Bronchial epithelial cell (primary cell): Measurements from ENCODE around the gene TRIP4. TPM values are rescaled to one million over a fixed set of nuclear protein-coding genes. Genes with fewer than 3 reads are reported as not detected.

ENCODE experiments used
- DNase-seq: peaks from one replicate; pipeline ENCODE4 v3.0.0-alpha.2; 2010; ENCODE audit warnings: low read depth
- FAIRE-seq: peaks from 2 replicates; lab custom pipeline; 2011; peaks lifted over from hg19 to GRCh38; lab: Jason Lieb, UNC
- H3K27me3 ChIP-seq: 2 replicates; pipeline ENCODE4 v1.5.1; 2011; ENCODE audit warnings: low read length; ENCODE audit not compliant: control insufficient read depth, insufficient read depth
- H3K36me3 ChIP-seq: 2 replicates; pipeline ENCODE4 v1.5.1; 2011; ENCODE audit warnings: low read length; ENCODE audit not compliant: control insufficient read depth, insufficient read depth
- H3K4me3 ChIP-seq: 2 replicates; pipeline ENCODE4 v1.5.1; 2011; ENCODE audit warnings: mild to moderate bottlenecking, low read depth, low read length, control low read depth
- CTCF ChIP-seq: IDR thresholded peaks from 2 replicates; pipeline ENCODE4 v1.5.1; 2011; ENCODE audit warnings: mild to moderate bottlenecking, moderate library complexity, low read length, control low read depth, inconsistent platforms; ENCODE audit not compliant: insufficient read depth, severe bottlenecking
- total RNA-seq: library from RNA; depleted of rRNA; stranded (reverse); fragments of >200 nt; gene quantifications from 2 replicates; pipeline ENCODE4 v1.2.1, GENCODE V29; 2014

TRIP4 gene
- total RNA-seq, 1 donor from 2014 or later: 8.2 TPM

- TF ChIP-seq CTCF: no peak
- FAIRE-seq (no peak), DNase-seq (no peak)
- no peaks in the 10 kb centered on the region for H3K27me3 ChIP-seq
- no peak overlapping the region for H3K4me3 ChIP-seq
- H3K36me3 ChIP-seq: peaks cover 2% of the 10 kb centered on the region
These were observed 84.5 kb downstream of the TRIP4 start for GRCh38 chr15:64472161-64472560.

GRCh38 chr15:64474846-64475245, 87.2 kb downstream of the TRIP4 start:
- TF ChIP-seq CTCF: no peak
- no peaks in the 10 kb centered on the region for H3K27me3 ChIP-seq
- H3K36me3 ChIP-seq: no peaks in the 10 kb centered on the region
- DNase-seq (no peak), FAIRE-seq (no peak)
- H3K4me3 ChIP-seq: no peak overlapping the region

DNA sequence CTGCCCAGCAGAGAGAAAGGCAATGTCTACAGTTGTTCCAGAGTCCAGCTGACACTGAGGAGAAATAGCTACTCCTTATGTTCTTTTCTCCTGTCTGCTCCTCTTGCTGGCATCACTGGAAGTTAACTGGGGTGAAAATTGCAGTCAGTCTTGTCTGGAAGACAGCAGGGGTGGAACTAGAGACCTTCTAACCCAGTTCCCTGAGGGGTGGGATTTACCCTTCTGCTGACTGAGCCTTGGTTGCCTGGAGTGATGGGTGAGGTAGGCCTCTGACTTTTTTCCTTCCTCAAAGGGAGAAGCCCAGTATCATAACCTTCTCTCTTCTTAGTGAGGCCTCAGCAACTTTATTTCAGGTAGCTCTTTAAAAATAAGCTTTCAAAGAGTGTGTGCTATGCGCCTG, 88.9 kb downstream of the TRIP4 start:
- no peak for TF ChIP-seq CTCF
- H3K4me3 ChIP-seq: no peak overlapping the region
- no peak for FAIRE-seq

DNA sequence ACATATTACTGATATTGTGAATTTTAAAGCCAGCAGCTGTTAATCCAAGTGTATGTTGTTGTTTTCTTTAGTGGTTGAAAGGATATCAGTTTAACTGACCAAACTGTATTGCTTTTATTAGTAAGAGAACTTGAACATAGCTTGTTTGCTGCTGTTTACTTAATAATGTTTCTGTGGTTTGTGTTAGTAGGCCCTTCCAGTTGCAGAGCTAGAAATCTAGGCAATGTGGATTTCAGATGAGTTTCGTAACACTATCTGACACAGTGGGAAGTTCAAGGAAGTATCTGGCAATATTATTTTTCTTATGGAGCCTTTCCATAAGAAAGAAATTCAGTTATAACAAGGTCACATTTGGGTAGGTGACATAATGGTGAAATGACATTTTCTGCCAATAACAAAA, 91.2 kb downstream of the TRIP4 start:
- no peak for DNase-seq
- FAIRE-seq: no peak
- Histone ChIP-seq H3K36me3 (no peaks in the 10 kb centered on the region), H3K27me3 (no peaks in the 10 kb centered on the region), H3K4me3 (no peak overlapping the region)
- TF ChIP-seq CTCF: no peak

More for the DNA sequence above, 88.9 kb downstream of the TRIP4 start:
- no peak for DNase-seq
- H3K36me3 ChIP-seq: no peaks in the 10 kb centered on the region
- no peaks in the 10 kb centered on the region for H3K27me3 ChIP-seq

DNA sequence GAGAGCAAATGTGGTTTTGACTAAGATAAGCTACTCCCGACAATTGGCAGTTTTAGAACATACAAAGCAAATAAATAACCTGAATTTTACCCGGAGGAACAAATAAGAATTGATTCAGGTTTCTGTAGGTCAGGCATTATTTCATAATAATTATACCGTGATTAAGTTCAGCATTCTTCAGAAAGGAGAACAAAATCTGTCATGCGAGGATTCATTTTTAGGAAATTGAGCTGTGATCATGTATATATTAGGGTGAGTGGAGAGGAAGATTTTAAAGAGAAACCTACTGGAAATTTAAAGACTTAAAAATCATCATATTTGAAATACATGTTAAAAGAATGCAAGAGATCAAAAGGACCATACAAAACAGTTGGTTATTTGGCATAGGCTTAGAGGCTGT, 93.3 kb downstream of the TRIP4 start:
- H3K4me3 ChIP-seq: no peak overlapping the region
- DNase-seq (no peak), FAIRE-seq (no peak)
- no peaks in the 10 kb centered on the region for H3K27me3 ChIP-seq
- no peaks in the 10 kb centered on the region for H3K36me3 ChIP-seq
- no peak for TF ChIP-seq CTCF

GRCh38 chr15:64483749-64484148, 96.1 kb downstream of the TRIP4 start:
- no peak for FAIRE-seq
- TF ChIP-seq CTCF: no peak

More at GRCh38 chr15:64483749-64484148, 96.1 kb downstream of the TRIP4 start:
- H3K27me3 ChIP-seq: no peaks in the 10 kb centered on the region
- DNase-seq: no peak
- H3K4me3 ChIP-seq: no peak overlapping the region
- H3K36me3 ChIP-seq: no peaks in the 10 kb centered on the region
